IMR-90 (cell line): ENCODE results near the gene HS6ST3. TPM values are rescaled to one million over a fixed set of nuclear protein-coding genes. Genes with fewer than 3 reads are reported as not detected.

ENCODE experiments used
- ATAC-seq: fragments of 200-7000 bp; cut with Tn5 transposase; 2 replicates; pipeline ENCODE4 v1.9.1; 2020; ENCODE audit warnings: low read depth, mild to moderate bottlenecking, moderate library complexity
- BruUV-seq: library from RNA; stranded (reverse); fragments of 400-500 nt; replicated peaks from 2 replicates; lab custom pipeline; 2021; lab: Mats Ljungman, UMichigan
- CTCF ChIA-PET: fragments of 300-600 bp; formaldehyde crosslinking; extraction: SDS; loops from one replicate; lab custom pipeline; 2021; ENCODE audit warnings: antibody characterized with exemption; lab: Yijun Ruan, JAX
- POLR2A ChIA-PET: fragments of 300-600 bp; sonication (Branson Sonifier 250); formaldehyde crosslinking; loops from one replicate; lab custom pipeline; 2022; ENCODE audit warnings: antibody characterized with exemption; ENCODE audit not compliant: unreplicated experiment; lab: Charles Lee
- DNase-seq: peaks from one replicate; pipeline ENCODE4 v3.0.0; 2013
- H2AFZ ChIP-seq: replicated peaks from 2 replicates; pipeline ENCODE3; 2013; ENCODE audit warnings: low read length, mild to moderate bottlenecking; ENCODE audit not compliant: poor library complexity
- H2AK5ac ChIP-seq: 2 replicates; pipeline ENCODE4 v1.6.1; 2013; ENCODE audit warnings: low read depth, low read length, inconsistent platforms
- H2AK9ac ChIP-seq: replicated peaks from 2 replicates; pipeline ENCODE3; 2013; ENCODE audit warnings: mild to moderate bottlenecking, low read depth, low read length, moderate library complexity; ENCODE audit not compliant: poor library complexity
- H2BK120ac ChIP-seq: 2 replicates; pipeline ENCODE4 v1.6.1; 2013; ENCODE audit warnings: low read depth, low read length, inconsistent platforms
- H2BK15ac ChIP-seq: 3 replicates; pipeline ENCODE4 v1.6.1; 2013; ENCODE audit warnings: low read depth, low read length, inconsistent platforms
- H2BK20ac ChIP-seq: 2 replicates; pipeline ENCODE4 v1.6.1; 2013; ENCODE audit warnings: low read depth, mild to moderate bottlenecking, inconsistent platforms, low read length, moderate library complexity
- H2BK5ac ChIP-seq: 2 replicates; pipeline ENCODE4 v1.6.1; 2013; ENCODE audit warnings: mild to moderate bottlenecking, low read depth, low read length, inconsistent platforms; ENCODE audit not compliant: poor library complexity, severe bottlenecking
- H3K14ac ChIP-seq: replicated peaks from 2 replicates; pipeline ENCODE4 v1.6.1; 2013; ENCODE audit warnings: low read depth, low read length, inconsistent platforms
- H3K18ac ChIP-seq: 2 replicates; pipeline ENCODE4 v1.6.1; 2013; ENCODE audit warnings: low read depth, low read length, control low read depth
- H3K23ac ChIP-seq: 2 replicates; pipeline ENCODE4 v1.6.1; 2013; ENCODE audit warnings: low read depth, low read length, inconsistent platforms
- H3K27ac ChIP-seq: 2 replicates; pipeline ENCODE4 v1.5.1; 2013; ENCODE audit warnings: mild to moderate bottlenecking, control low read depth, low read length; ENCODE audit not compliant: insufficient read depth
- H3K27me3 ChIP-seq: 2 replicates; pipeline ENCODE4 v1.6.1; 2013; ENCODE audit warnings: low read length; ENCODE audit not compliant: control insufficient read depth, insufficient read depth
- H3K36me3 ChIP-seq: 2 replicates; pipeline ENCODE4 v1.6.1; 2013; ENCODE audit warnings: low read length, mixed read lengths; ENCODE audit not compliant: control insufficient read depth, insufficient read depth
- H3K4ac ChIP-seq: 2 replicates; pipeline ENCODE4 v1.6.1; 2013; ENCODE audit warnings: low read depth, low read length, inconsistent platforms
- H3K4me1 ChIP-seq: 2 replicates; pipeline ENCODE4 v1.6.1; 2013; ENCODE audit warnings: low read length, mixed read lengths; ENCODE audit not compliant: control insufficient read depth, insufficient read depth
- H3K4me2 ChIP-seq: 2 replicates; pipeline ENCODE4 v1.6.1; 2013; ENCODE audit warnings: low read depth, mild to moderate bottlenecking, control low read depth, low read length, moderate library complexity
- H3K4me3 ChIP-seq: 2 replicates; pipeline ENCODE4 v1.5.1; 2013; ENCODE audit warnings: low read depth, mild to moderate bottlenecking, control low read depth, low read length, moderate library complexity; ENCODE audit not compliant: insufficient read depth
- H3K56ac ChIP-seq: 2 replicates; pipeline ENCODE4 v1.6.1; 2013; ENCODE audit warnings: low read length, inconsistent platforms; ENCODE audit not compliant: insufficient read depth; ENCODE audit errors: extremely low read depth
- H3K79me1 ChIP-seq, 2 experiments: 2 replicates each; pipeline ENCODE4 v1.6.1; 2013; ENCODE audit warnings: low read length in 2 of 2, inconsistent platforms in 1 of 2, low read depth in 1 of 2
- H3K9ac ChIP-seq: 2 replicates; pipeline ENCODE4 v1.6.1; 2013; ENCODE audit warnings: low read depth, low read length, control low read depth
- H3K9me1 ChIP-seq: 2 replicates; pipeline ENCODE4 v1.6.1; 2013; ENCODE audit warnings: low read length, inconsistent platforms; ENCODE audit not compliant: insufficient read depth
- H3K9me3 ChIP-seq: 2 replicates; pipeline ENCODE4 v1.6.1; 2013; ENCODE audit warnings: low read length; ENCODE audit not compliant: control insufficient read depth, insufficient read depth
- H4K20me1 ChIP-seq: 2 replicates; pipeline ENCODE4 v1.6.1; 2013; ENCODE audit warnings: low read length, inconsistent platforms; ENCODE audit not compliant: insufficient read depth
- H4K5ac ChIP-seq: 2 replicates; pipeline ENCODE4 v1.6.1; 2013; ENCODE audit warnings: mild to moderate bottlenecking, low read depth, low read length, control low read depth
- H4K8ac ChIP-seq, 2 experiments: 2 replicates each; pipeline ENCODE4 v1.6.1; 2013; ENCODE audit warnings: low read depth in 2 of 2, low read length in 2 of 2, control low read depth in 1 of 2, inconsistent platforms in 1 of 2
- H4K91ac ChIP-seq: 2 replicates; pipeline ENCODE4 v1.6.1; 2013; ENCODE audit warnings: low read depth, low read length, inconsistent platforms; ENCODE audit not compliant: insufficient read depth
- MXI1 ChIP-seq: IDR thresholded peaks from 2 replicates; pipeline ENCODE4 v1.6.1; 2012; ENCODE audit warnings: low read depth, mild to moderate bottlenecking, low read length, moderate library complexity, borderline replicate concordance
- WGBS, 2 experiments: methylation state at CpG; one replicate each; pipeline versions ENCODE4 v1.1.5 to v1.1.7; 2013; ENCODE audit warnings: missing lambda C conversion rate in 2 of 2; ENCODE audit not compliant: insufficient read length in 1 of 2; ENCODE audit errors: extremely low coverage in 2 of 2; 5-methylcytosine and 5-hydroxymethylcytosine counted together
- dilution Hi-C: fragments of 300-500 bp; cut with HindIII; formaldehyde crosslinking; loops from one replicate; pipeline ENCODE4 v1.14.3; 2018; ENCODE audit warnings: low sequenced_read_pairs; ENCODE audit not compliant: unreplicated experiment
- in situ Hi-C: fragments of 300-500 bp; cut with MboI; formaldehyde crosslinking; loops from 3 replicates; pipeline ENCODE4 v1.14.3; 2019; ENCODE audit warnings: low sequenced_read_pairs, inconsistent platforms, mixed read lengths
- intact Hi-C: fragments of 100-400 bp; cut with micrococcal nuclease; formaldehyde crosslinking; loops from 2 replicates; pipeline ENCODE4 v1.10.0; 2022
- polyA plus RNA-seq, 3 experiments: library from polyadenylated mRNA; depleted of rRNA; stranded (reverse); fragments of >200 nt; gene quantifications; 2 replicates each; pipeline ENCODE4 v1.2.3, GENCODE V29; 2012; ENCODE audit warnings: low replicate concordance in 1 of 3
- total RNA-seq: library from RNA; depleted of rRNA; stranded (reverse); fragments of >200 nt; gene quantifications from 2 replicates; pipeline ENCODE4 v1.2.3, GENCODE V29; 2012

HS6ST3 gene
- total and polyA plus RNA-seq, 2 of the 4 experiments (the other 2 are of a cell fraction) = not detected

DNA sequence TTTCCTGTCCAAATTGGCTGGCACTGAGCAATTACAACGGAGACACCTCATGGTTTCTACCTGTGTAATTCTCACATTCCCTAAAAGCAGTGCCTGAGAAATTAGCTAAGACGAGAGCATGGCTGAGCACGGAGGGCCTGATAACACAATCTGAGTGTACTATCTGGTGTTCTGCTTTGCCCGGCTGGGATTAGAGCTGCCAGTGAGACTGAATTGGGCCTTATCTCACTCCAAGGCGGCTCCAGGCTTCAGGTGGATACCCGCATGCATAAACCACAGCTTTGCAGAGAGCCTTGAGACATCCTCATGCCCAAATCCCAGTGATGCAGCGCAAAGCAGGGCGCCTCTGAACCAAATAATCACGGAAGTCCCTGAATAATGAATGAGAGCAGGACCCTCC is 732.1 kb downstream of the HS6ST3 start:
- Histone ChIP-seq H4K5ac (no peak overlapping the region), H3K4me2 (no peak overlapping the region), H3K27me3 (no peaks in the 10 kb centered on the region), H3K4me1 (no peaks in the 10 kb centered on the region), H2AK9ac (no peak overlapping the region), H2BK5ac (no peak overlapping the region), H3K4me3 (no peak overlapping the region), H3K9ac (no peak overlapping the region), H4K20me1 (no peaks in the 10 kb centered on the region), H3K56ac (no peak overlapping the region), H2AFZ (no peak overlapping the region), H4K8ac (no peak overlapping the region), H3K9me1 (no peaks in the 10 kb centered on the region), H3K14ac (no peak overlapping the region), H3K79me1 (no peaks in the 10 kb centered on the region), H3K27ac (no peak overlapping the region), H2BK15ac (no peak overlapping the region), H3K9me3 (no peaks in the 10 kb centered on the region), H2BK120ac (no peak overlapping the region), H2BK20ac (no peak overlapping the region), H2AK5ac (no peak overlapping the region), H3K23ac (no peak overlapping the region), H4K91ac (no peak overlapping the region), H3K18ac (no peak overlapping the region), H3K4ac (no peak overlapping the region), H3K36me3 (no peaks in the 10 kb centered on the region)
- no peak for TF ChIP-seq MXI1
- in situ Hi-C loops = loop anchor here (25.0 kb wide), 1 partner anchor 785 kb away; no protein-coding TSS in a partner anchor
- 89% methylated on average over 3 of the region's 9 CpGs; no CpG with 5 or more reads in 1 of the 2 experiments for WGBS, 2 experiments
- no peak for DNase-seq
- no TSS peak for BruUV-seq
- intact Hi-C loops = no loop called here
- POLR2A ChIA-PET = no interaction called here
- no peak for ATAC-seq
- CTCF ChIA-PET = interaction anchor here (1.5 kb wide), 1 partner anchor 20 kb away, joined by 3 read pairs; no protein-coding TSS in a partner anchor
- dilution Hi-C loops = no loop called here
